Measurements from ENCODE around the gene AKT3.

GRCh38 chr1:243739335-243740003 is 110.6 kb downstream of the AKT3 start:
- TF ChIP-seq CTCF (IDR thresholded peaks at IDR 0.05) (no peak), POLR2A (IDR thresholded peaks at IDR 0.05) (no peak)

Data from suprapubic skin (tissue), 3 donors.